ENCODE results near the gene PI4KA. TPM values are rescaled to one million over a fixed set of nuclear protein-coding genes. Genes with fewer than 3 reads are reported as not detected.

The PI4KA gene
- total and polyA plus RNA-seq, 4 donors, result 35.4 to 107 (median 50.3) TPM

DNA sequence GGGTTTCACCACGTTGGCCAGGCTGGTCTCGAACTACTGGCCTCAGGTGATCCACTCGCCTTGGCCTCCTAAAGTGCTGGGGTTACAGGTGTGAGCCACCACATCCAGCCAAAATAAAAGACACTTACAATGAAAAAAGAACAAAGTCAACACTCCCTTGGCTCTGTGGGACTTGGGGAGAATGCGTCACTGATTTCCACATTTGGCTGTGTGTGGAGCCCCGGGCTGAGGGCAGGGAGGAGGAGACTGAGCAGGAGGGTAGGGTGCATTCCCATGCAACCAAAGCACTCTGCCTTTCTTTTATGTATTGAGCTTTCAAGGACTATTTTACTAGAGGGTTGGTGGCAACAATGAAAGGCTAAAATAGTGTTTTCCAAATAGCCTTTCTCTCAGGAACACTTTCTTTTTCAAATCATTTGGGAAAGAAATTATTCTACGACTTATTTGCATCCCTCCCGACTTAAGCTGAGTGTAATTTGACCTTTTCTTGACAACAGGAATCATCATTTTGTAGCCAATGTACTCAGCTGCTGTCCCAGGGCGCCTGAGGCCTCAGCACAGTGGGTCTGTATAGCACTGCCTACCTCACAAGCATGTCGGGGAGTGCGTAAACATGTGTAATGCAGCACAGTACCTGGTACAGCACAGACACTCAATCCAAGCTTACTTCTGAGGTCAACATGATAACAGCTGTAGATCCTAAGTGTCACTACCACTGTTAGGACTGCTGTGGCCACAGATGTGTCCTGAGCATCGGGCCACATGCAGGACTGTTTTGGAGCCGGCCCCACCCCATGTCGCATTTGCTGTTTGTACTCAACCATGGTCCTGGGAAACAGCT lies 94.8 kb downstream of the PI4KA start:
- ATAC-seq (ENCODE audit: insufficient read depth, low FRiP score) (no peak), DNase-seq (no peak)
- peaks cover 0 to 3% (median 0%) of the 10 kb centered on the region in 5 donors for H3K4me1 ChIP-seq (ENCODE audit: control insufficient read depth in 5 of 5, insufficient read depth in 5 of 5, low read length in 5 of 5)
- no peak overlapping the region for H3K27ac ChIP-seq (ENCODE audit: low read depth in 1 of 2, low read length in 1 of 2)
- H3K4me3 ChIP-seq, result no peak overlapping the region
- H3K27me3 ChIP-seq (ENCODE audit: control insufficient read depth in 3 of 3, insufficient read depth in 3 of 3, low read length in 2 of 3), result no peaks in the 10 kb centered on the region
- TF ChIP-seq, protein P1, sequence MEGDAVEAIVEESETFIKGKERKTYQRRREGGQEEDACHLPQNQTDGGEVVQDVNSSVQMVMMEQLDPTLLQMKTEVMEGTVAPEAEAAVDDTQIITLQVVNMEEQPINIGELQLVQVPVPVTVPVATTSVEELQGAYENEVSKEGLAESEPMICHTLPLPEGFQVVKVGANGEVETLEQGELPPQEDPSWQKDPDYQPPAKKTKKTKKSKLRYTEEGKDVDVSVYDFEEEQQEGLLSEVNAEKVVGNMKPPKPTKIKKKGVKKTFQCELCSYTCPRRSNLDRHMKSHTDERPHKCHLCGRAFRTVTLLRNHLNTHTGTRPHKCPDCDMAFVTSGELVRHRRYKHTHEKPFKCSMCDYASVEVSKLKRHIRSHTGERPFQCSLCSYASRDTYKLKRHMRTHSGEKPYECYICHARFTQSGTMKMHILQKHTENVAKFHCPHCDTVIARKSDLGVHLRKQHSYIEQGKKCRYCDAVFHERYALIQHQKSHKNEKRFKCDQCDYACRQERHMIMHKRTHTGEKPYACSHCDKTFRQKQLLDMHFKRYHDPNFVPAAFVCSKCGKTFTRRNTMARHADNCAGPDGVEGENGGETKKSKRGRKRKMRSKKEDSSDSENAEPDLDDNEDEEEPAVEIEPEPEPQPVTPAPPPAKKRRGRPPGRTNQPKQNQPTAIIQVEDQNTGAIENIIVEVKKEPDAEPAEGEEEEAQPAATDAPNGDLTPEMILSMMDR (IDR thresholded peaks at IDR 0.05; ENCODE audit: control extremely low read depth, extremely low read depth), result no peak
- peaks cover 3 to 31% (median 17%) of the 10 kb centered on the region in 4 donors for H3K36me3 ChIP-seq (ENCODE audit: control insufficient read depth in 4 of 4, insufficient read depth in 4 of 4, low read length in 4 of 4)
- H3K9me3 ChIP-seq (ENCODE audit: control insufficient read depth in 4 of 4, insufficient read depth in 3 of 4, low read length in 3 of 4), result no peaks in the 10 kb centered on the region
- 78 to 86% methylated on average over 13 of the region's 13 CpGs for WGBS, 2 donors
- no peak overlapping the region for H3K9ac ChIP-seq (ENCODE audit: insufficient read depth in 1 of 2, low read length in 2 of 2)

DNA sequence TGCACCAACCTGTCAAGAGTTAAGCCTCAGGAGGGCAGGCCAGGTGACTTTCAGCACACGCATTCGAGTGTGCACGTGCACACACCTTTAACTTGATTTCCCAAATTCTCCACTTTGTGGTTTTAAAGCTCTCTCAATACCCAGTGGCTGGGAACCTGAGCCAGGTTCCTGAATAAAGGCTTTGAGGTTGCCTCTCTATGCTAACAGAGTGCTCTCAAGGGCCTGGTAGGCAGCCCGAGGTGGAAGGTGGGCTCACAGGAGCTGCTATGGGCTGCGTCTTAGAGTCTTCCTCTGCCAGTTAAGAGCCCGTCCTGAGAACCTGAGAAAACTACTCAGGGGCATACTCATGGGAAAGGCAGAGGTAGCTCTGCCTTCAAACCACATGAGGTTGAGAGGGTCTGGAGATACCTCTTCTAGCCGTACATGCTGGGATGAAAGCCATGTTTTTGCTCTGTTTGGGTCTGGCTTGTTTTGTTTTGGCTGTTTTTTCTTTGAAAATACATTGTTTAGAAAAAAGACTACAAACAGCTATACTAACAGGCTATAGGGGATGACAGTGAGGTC lies 96.3 kb downstream of the PI4KA start:
- TF ChIP-seq, protein P1 (IDR thresholded peaks at IDR 0.05; ENCODE audit: control extremely low read depth, extremely low read depth), result no peak
- ATAC-seq (ENCODE audit: insufficient read depth, low FRiP score), result no peak
- DNase-seq, result peak in 1 of 3 donors; percentile 29
- Histone ChIP-seq H3K27ac (ENCODE audit: low read depth in 1 of 2, low read length in 1 of 2) (no peak overlapping the region), H3K27me3 (ENCODE audit: control insufficient read depth in 3 of 3, insufficient read depth in 3 of 3, low read length in 2 of 3) (no peaks in the 10 kb centered on the region), H3K9ac (ENCODE audit: insufficient read depth in 1 of 2, low read length in 2 of 2) (no peak overlapping the region), H3K4me1 (ENCODE audit: control insufficient read depth in 5 of 5, insufficient read depth in 5 of 5, low read length in 5 of 5) (no peaks in the 10 kb centered on the region), H3K4me3 (no peak overlapping the region), H3K36me3 (ENCODE audit: control insufficient read depth in 4 of 4, insufficient read depth in 4 of 4, low read length in 4 of 4) (peaks cover 3 to 35% (median 18%) of the 10 kb centered on the region in 4 donors), H3K9me3 (ENCODE audit: control insufficient read depth in 4 of 4, insufficient read depth in 3 of 4, low read length in 3 of 4) (no peaks in the 10 kb centered on the region)
- WGBS, 2 donors, result 68 to 91% methylated on average over 7 of the region's 7 CpGs

DNA sequence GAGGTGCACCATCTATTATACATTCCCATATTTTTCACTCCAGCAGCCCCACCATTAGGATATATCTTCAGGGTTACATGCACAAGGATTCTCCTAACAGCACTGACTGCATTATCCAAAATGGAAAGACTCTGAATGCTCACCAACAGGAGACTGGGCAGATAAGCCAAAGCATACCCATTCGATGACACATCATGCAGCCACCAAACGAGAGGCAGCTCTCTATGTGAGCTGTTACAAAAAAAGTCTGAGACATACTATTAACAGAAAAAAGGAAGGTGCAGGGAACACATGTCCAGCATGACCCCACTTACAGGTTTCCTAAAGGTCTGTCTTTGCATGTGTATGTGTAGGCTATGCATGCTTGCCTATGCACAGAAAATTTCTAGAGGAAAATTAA lies 97.1 kb downstream of the PI4KA start:
- TF ChIP-seq, protein P1 (IDR thresholded peaks at IDR 0.05; ENCODE audit: control extremely low read depth, extremely low read depth), result no peak
- DNase-seq, result no peak
- WGBS, 2 donors, result 90 to 94% methylated on average over 2 of the region's 2 CpGs
- Histone ChIP-seq H3K9me3 (ENCODE audit: control insufficient read depth in 4 of 4, insufficient read depth in 3 of 4, low read length in 3 of 4) (no peaks in the 10 kb centered on the region), H3K9ac (ENCODE audit: insufficient read depth in 1 of 2, low read length in 2 of 2) (no peak overlapping the region), H3K27ac (ENCODE audit: low read depth in 1 of 2, low read length in 1 of 2) (no peak overlapping the region), H3K27me3 (ENCODE audit: control insufficient read depth in 3 of 3, insufficient read depth in 3 of 3, low read length in 2 of 3) (no peaks in the 10 kb centered on the region), H3K36me3 (ENCODE audit: control insufficient read depth in 4 of 4, insufficient read depth in 4 of 4, low read length in 4 of 4) (peaks cover 3 to 33% (median 18%) of the 10 kb centered on the region in 4 donors), H3K4me3 (no peak overlapping the region), H3K4me1 (ENCODE audit: control insufficient read depth in 5 of 5, insufficient read depth in 5 of 5, low read length in 5 of 5) (no peaks in the 10 kb centered on the region)
- ATAC-seq (ENCODE audit: insufficient read depth, low FRiP score), result no peak

Measured in lung (tissue), 12 donors.